ENCODE measurements around the gene FSIP1.

DNA sequence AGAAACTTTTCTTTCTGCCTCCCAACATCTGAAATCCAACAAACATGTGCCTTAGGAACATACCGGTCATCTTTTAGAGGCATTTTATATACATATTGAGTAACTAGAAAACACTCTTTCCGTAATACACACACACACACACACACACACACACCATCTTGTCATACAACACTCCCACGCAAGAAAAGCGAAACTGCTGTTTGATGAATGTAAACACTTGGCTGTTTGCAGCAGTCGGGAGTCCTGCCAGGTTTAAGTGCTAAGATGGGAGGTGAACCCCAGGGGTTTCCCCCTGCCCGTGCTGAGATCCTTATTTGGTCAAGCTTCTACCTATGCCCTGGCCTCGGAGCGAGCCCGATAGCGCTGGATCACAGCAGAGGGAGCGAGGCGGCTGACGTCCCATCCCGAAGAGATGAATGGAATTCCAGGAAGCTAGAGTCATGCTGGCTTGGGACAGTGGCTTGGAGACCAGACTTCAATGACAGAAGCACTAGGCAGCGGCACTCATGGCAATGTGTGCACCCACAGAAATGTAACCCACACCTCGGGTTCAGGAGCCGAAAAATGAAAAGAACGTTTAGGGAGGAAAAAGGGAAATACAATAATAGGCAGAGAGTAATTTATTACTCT lies 203.0 kb downstream of the FSIP1 start:
- TF ChIP-seq, protein P1, sequence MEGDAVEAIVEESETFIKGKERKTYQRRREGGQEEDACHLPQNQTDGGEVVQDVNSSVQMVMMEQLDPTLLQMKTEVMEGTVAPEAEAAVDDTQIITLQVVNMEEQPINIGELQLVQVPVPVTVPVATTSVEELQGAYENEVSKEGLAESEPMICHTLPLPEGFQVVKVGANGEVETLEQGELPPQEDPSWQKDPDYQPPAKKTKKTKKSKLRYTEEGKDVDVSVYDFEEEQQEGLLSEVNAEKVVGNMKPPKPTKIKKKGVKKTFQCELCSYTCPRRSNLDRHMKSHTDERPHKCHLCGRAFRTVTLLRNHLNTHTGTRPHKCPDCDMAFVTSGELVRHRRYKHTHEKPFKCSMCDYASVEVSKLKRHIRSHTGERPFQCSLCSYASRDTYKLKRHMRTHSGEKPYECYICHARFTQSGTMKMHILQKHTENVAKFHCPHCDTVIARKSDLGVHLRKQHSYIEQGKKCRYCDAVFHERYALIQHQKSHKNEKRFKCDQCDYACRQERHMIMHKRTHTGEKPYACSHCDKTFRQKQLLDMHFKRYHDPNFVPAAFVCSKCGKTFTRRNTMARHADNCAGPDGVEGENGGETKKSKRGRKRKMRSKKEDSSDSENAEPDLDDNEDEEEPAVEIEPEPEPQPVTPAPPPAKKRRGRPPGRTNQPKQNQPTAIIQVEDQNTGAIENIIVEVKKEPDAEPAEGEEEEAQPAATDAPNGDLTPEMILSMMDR (IDR thresholded peaks at IDR 0.05): no peak
- TF ChIP-seq POLR2A (IDR thresholded peaks at IDR 0.05): no peak
